ENCODE data around the gene MYOF. TPM values are rescaled to one million over a fixed set of nuclear protein-coding genes. Genes with fewer than 3 reads are reported as not detected.
"Not testable (repeated sequence)": the region's sequence is repeated elsewhere in the genome, so short reads cannot be mapped to it uniquely, and the experiment has no call there.

Gene MYOF
- total RNA-seq, 1 donor from 2014 or later: 208 TPM

DNA sequence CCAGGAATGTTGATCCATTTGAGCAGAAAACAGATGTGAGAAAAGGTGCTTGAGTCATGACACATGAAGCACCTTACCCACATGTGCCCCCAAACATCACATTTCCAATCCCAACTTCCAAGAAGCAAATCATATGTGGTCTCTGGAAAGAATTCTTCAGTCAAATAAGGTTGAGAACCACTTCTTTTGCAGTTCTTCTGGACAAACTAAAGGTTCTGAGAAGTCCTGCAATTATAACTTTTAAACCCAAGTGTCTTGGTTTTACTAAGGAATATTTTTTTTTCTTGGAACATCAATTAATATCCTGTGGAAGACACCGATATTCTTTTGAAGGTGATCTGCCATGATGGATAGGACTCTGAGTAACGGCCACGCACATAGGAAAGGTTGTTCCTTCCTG, 151.3 kb downstream of the MYOF start:
- DNase-seq (ENCODE audit: low read depth): no peak
- H3K4me3 ChIP-seq (ENCODE audit: low read depth, low read length): no peak overlapping the region

DNA sequence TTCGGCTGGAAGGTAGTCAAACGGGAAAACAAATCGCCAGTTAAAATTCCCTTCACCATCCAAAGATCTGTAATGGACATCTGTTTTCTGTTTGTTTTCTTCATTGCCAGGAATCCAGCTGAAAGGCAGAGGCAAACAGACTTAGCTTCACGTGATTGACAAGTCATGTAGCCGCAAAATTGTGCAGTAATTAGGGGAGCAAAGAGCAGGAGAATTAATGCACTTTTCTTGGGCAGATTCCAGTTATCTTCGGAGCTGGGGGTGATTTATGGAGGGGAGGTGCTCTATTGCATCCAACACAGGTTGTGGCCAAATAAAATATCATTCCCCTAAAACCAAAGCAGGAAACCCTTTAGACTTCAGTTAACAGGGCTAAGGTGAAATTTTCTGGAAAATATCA, 162.2 kb downstream of the MYOF start:
- TF ChIP-seq, protein P1, sequence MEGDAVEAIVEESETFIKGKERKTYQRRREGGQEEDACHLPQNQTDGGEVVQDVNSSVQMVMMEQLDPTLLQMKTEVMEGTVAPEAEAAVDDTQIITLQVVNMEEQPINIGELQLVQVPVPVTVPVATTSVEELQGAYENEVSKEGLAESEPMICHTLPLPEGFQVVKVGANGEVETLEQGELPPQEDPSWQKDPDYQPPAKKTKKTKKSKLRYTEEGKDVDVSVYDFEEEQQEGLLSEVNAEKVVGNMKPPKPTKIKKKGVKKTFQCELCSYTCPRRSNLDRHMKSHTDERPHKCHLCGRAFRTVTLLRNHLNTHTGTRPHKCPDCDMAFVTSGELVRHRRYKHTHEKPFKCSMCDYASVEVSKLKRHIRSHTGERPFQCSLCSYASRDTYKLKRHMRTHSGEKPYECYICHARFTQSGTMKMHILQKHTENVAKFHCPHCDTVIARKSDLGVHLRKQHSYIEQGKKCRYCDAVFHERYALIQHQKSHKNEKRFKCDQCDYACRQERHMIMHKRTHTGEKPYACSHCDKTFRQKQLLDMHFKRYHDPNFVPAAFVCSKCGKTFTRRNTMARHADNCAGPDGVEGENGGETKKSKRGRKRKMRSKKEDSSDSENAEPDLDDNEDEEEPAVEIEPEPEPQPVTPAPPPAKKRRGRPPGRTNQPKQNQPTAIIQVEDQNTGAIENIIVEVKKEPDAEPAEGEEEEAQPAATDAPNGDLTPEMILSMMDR (conservative IDR thresholded peaks at IDR 0.05; ENCODE audit: low read depth, low read length): no peak
- H3K4me3 ChIP-seq (ENCODE audit: low read depth, low read length): no peak overlapping the region

More for the DNA sequence above, 151.3 kb downstream of the MYOF start:
- TF ChIP-seq, protein P1 (conservative IDR thresholded peaks at IDR 0.05; ENCODE audit: low read depth, low read length): no peak

DNA sequence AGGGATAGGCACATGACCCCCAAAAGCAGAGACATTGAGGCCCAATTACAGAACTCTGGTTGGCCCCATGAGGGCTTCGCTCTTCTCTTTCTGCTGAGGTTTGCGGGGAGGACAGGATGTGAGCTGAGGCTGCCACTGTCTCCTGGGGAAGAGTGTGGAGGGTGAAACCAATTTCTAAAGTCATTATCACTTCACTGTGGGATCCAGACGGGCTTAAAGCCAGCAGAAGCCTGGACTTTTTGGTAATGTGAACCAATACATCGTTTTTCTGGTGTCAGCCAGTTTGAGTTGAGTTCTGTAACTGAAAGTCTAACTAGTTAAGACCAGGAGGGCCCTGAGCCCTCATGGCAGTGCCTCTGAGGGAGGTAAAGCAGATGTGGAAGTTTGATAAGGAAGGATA, 163.0 kb downstream of the MYOF start:
- no peak for DNase-seq (ENCODE audit: low read depth)
- TF ChIP-seq, protein P1 (conservative IDR thresholded peaks at IDR 0.05; ENCODE audit: low read depth, low read length): no peak
- H3K4me3 ChIP-seq (ENCODE audit: low read depth, low read length): no peak overlapping the region

More for the DNA sequence above, 162.2 kb downstream of the MYOF start:
- no peak for DNase-seq (ENCODE audit: low read depth)

DNA sequence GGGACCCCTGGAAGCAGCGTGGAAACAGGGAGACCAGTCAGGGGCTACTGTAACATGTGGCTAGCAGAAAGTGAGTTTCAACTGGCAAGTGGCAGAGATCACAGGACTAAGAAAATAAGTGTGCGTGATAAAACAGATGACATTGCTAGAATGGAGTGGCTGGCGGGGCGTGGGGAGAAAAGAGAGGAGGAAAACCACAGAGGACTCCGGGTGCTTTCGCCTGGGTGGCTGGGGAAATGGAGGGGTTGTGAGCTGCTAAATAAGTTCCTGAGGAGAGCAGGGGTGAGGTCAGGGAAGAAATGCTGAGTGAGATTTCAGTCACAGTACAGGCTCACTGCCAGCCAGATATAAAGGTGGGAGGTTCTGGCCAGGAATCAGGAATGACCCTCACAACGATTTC, 166.9 kb downstream of the MYOF start:
- TF ChIP-seq, protein P1 (conservative IDR thresholded peaks at IDR 0.05; ENCODE audit: low read depth, low read length): no peak
- no peak overlapping the region for H3K4me3 ChIP-seq (ENCODE audit: low read depth, low read length)
- DNase-seq (ENCODE audit: low read depth): no peak

DNA sequence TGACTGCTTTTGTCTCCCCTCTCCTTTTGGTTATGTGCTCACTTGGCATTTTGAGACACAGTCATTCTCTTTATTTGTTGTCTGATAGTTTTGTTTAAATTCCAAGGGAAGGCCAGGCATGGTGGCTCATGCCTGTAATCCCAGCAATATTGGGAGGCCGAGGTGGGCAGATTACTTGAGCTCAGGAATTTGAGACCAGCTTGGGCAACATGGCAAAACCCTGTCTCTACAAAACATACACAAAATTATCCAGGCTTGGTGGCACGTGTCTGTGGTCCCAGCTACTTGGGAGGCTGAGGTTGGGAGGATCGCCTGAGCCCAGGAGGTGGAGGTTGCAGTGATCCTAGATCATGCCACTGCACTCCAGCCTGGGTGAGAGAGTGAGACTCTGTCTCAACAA, 167.5 kb downstream of the MYOF start:
- not testable (repeated sequence) for DNase-seq (ENCODE audit: low read depth); H3K4me3 ChIP-seq (ENCODE audit: low read depth, low read length)

DNA sequence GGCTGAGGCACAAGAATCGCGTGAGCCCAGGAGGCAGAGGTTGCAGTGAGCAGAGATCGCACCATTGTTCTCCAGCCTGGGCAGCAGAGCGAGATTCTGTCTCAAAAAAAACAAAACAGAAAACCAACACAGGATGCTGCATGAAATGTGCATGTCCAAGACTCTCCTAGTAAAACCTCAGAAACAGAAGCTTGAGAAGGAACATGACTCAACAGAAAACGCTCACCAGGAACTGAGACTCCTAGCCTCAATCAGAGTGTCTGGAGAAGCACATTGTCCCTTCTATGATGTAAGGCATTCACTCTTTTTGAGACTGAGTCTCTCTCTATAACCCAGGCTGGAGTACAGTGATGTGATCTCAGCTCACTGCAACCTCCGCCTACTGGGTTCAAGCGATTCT, 168.3 kb downstream of the MYOF start:
- TF ChIP-seq, protein P1 (conservative IDR thresholded peaks at IDR 0.05; ENCODE audit: low read depth, low read length): no peak
- H3K4me3 ChIP-seq (ENCODE audit: low read depth, low read length): no peak overlapping the region
- DNase-seq (ENCODE audit: low read depth): no peak

DNA sequence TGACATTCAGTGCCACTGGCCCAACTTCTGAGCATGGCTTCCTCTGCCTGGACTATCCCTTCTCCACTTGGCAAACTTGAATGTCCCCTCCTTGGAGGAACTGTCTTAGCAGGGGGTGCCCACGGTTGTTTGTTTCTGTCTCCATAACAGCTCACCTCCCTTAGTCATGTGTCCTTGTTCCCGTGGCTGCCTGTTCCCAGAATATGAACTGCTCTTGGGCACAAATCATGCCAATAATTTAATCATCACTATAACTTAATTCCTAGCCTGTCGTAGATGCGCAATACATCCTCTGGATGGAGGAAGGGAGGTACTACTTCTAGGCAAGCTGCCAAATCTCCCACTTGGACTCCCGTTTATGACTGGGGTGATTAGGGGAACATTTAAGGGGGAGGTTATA, 173.1 kb downstream of the MYOF start:
- no peak overlapping the region for H3K4me3 ChIP-seq (ENCODE audit: low read depth, low read length)
- no peak for DNase-seq (ENCODE audit: low read depth)
- TF ChIP-seq, protein P1 (conservative IDR thresholded peaks at IDR 0.05; ENCODE audit: low read depth, low read length): no peak

DNA sequence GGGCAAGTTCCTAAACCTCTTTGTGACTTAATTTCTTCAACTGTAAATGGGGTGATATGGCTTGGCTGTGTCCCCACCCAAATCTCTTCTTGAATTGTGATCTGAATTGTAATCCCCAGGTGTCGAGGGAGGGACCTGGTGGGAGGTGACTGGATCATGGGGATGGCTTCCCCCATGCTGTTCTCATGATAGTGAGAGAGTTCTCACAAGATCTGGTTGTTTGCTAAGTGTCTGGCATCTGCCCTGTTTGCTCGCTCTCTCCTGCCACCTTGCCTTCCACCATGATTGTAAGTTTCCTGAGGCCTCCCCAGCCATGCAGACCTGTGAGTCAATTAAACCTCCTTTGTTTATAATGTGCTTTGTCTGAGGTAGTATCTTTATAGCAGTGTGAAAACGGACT, 177.0 kb downstream of the MYOF start:
- TF ChIP-seq, protein P1 (conservative IDR thresholded peaks at IDR 0.05; ENCODE audit: low read depth, low read length): no peak
- DNase-seq (ENCODE audit: low read depth): no peak
- no peak overlapping the region for H3K4me3 ChIP-seq (ENCODE audit: low read depth, low read length)

Measured in epithelial cell of proximal tubule (primary cell).